Activated T-cell treated with anti-CD3 and anti-CD28 coated beads for 48 hours (primary cell): ENCODE results near the gene EXOSC5.
"Not testable (repeated sequence)": the region's sequence is repeated elsewhere in the genome, so short reads cannot be mapped to it uniquely, and the experiment has no call there.

Experiments used
- DNase-seq: peaks from one replicate; pipeline ENCODE4 v3.0.0-alpha.2; 2020; ENCODE audit warnings: low read depth

EXOSC5 gene

DNA sequence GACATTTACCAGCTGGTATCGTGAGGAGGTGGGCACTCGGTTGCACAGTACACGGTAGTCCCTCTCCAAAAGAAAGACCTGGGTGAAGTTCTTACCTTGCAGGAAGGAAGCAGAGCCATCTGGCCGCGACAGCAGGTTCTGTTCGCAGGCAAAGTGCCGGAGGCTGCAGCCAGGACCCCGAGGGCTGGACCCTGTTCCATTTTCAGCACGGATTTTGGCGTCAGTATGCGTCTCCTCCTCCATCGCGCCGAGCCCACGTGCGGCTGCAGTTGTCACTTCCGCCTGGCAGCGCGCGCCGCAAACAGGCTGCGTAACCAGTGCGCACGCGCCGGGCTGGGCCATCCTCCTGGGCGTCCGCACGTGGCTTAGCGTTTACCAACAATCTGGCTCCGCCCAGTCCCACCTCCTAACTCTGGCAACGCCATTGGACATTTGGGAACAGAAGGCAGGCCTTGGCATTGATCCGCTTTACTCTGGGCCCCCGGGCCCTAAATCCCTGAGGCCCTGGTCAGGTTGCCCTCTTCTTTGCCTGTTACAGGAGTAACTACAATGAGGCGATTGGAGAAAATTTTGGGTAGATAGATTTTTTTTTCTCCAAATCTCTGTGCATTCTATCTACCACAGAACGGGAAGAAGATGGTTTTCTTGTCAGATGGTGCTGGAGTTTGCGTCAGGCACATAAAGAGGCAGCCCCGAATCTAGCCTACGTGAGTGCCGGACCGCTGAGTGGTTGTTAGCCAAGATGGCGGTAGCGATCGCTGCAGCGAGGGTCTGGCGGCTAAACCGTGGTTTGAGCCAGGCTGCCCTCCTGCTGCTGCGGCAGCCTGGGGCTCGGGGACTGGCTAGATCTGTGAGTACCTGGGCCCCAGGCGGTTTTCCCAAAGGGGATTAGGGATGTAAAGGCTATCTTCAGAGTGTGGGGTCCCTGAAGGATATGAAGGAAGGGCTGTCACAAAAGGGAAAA is at the start of gene EXOSC5, which contains the start of gene BCKDHA:
Gene EXOSC5 (minus strand): TSS at position 274 of the 964 bp plus-strand sequence. CDS start 31 bp downstream, at position 243.
Gene BCKDHA (plus strand): TSS at position 733 of the 964 bp plus-strand sequence. CDS start 10 bp downstream, at position 743.
- DNase-seq, result peak; percentile 98

DNA sequence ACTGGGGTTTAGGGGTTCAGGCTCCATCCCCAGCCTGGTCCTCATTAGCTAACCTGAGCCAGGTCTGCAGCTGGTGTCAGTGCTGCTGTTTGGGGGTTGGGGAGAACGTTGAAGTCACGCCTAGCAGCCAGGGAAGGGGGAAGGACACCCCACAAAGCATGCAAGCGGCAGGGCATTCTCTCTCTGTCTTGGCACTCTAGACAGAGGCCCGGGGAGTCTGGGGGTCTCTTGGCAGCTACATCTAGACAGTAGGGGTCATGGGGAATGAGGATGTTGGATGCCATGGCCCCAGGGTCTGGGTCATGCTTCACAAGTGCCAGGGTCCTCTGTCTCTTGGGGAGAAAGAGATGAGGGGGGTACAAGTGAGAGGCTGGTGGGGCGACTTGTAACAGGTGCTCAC is 48.4 kb upstream of the EXOSC5 start:
- no peak for DNase-seq

DNA sequence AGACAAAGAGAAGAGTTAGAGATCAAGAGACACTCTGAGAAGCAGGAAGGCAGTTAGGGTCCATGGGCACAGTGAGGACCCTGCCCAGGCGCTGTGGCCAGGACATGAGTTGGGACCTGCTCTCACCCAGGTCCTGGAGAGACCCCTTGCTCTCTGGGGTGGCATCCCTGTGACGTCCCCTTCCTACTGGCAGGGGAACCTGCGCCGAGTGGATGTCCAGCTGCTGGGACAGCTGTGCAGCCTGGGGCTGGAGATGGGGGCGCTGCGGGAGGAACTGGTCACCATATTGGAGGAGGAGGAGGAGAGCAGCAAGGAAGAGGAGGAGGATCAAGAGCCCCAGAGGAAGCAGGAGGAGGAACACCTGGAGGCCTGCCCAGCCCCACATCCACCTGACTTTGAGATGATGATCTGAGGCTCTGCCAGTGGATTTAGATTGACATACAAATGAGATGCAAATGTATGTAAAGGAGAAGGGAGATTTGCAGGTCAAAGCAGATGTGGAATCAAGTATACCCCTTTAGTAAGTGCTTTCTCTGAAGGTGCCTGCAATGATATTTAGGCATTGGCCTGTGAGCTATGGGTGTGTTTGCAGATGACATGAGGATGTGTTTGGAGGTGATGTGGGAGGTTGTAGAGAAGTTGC is 46.8 kb upstream of the EXOSC5 start:
- DNase-seq, result no peak

DNA sequence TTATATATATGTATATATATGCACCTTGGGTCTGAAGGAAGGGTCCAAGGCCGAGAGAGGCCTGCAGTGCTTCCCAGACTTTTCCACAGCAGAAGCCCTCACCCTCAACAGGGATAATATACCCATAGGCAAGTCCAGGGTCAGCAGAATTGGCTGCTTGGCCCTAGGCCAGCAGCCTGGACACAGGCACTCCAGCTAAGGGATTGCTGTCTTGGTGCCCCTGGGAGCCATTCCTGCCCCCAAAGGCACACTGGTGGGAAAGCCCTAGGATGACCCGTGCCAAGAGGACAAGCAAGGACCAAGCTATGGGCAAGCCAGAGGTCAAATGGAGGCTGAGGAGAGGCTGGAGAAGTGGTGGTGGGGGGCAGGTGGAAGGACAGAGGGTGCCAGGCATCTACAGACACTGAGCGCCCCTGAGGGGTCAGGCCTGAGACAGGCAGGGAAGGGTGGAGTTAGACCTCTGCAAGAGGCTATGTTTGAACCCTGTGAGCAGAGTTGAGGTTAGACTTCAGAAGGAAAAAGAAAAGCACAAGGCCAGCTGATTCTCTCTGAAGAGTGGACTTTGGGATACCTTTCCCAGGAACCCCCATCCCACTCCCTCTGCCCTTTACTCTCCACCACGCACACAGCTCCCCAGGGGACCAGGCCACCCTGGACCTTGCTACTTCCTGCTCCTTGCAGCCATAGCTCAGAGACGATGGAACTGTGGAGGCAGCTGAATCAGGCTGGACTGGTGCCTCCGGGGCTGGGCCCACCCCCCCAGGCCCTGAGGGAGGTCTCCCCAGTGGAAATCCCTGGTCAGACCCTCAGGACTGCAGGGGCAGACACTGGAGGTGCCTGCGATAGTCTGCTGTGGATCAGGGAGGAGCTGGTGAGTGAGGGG is 45.6 kb upstream of the EXOSC5 start, which contains the start of gene ERICH4:
Gene ERICH4 (plus strand): TSS at position 684 of the 883 bp plus-strand sequence. CDS start 14 bp downstream, at position 698.
- DNase-seq, result no peak

DNA sequence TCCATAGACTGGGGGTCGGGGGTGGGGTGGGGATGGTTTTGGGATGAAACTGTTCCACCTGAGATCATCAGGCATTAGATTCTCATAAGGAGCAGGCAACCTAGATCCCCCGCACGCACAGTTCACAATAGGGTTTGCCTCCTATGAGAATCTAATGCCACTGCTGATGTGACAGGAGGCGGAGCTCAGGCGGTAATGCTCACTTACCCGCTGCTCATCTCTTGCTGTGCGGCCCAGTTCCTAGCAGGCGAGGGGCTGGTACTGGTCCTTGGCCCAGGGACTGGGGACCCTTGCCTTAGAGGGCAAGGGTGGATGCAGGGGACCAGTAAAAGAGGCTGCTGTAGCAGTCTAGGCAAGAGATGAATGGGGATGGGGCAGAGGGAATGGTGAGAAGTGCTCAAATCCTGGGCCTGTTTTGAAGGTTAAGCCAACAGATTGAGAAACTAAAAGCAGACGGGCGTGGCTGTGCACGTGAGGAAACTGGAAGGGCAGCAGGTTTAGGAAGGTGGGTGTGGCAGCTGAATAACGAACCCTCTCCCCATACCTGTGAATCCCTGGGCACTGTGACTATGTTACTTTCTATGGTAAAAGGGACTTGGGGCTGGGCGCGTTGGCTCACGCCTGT is 44.3 kb upstream of the EXOSC5 start:
- DNase-seq, result no peak

DNA sequence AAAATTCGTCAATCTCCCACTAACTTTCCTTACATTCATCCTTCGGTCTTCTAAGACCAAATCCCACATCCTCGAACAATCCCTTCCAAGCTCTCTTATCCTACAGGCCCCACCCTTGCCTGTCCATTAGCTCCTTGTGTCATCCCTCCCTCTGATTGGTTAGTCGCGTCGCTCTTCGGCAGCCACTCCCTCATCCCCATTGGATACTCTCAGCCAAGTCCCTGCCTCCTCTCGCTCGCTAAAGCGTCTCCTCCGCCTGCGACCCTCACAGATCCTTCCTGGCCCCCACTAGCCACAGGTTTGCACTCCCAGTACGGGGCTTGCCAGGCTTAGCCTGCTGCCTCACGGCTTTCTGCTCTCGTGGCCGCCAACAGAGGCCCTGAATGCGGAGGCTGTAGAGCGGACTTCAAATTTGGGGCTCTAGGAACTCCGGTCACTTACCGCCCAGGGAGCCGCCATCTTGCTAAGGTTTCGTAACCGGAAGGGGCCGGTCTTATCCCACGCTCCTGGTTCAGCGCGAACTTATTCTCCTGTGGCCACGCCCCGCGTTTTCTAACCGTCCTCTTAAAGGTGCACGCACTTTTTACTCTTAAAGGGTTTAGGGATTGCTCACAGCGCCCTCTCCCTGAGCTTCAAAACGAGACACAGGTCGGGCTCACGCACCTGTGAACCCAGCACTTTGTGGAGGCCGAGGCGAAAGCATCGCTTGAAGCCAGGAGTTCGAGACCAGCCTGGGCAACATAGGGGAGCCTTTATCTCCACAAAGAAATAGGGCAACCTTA is 42.5 kb upstream of the EXOSC5 start, which contains the start of gene DMAC2:
Gene DMAC2 (minus strand): TSS at position 472 of the 782 bp plus-strand sequence. CDS start 13 bp downstream, at position 459.
- peak; percentile 90 for DNase-seq

DNA sequence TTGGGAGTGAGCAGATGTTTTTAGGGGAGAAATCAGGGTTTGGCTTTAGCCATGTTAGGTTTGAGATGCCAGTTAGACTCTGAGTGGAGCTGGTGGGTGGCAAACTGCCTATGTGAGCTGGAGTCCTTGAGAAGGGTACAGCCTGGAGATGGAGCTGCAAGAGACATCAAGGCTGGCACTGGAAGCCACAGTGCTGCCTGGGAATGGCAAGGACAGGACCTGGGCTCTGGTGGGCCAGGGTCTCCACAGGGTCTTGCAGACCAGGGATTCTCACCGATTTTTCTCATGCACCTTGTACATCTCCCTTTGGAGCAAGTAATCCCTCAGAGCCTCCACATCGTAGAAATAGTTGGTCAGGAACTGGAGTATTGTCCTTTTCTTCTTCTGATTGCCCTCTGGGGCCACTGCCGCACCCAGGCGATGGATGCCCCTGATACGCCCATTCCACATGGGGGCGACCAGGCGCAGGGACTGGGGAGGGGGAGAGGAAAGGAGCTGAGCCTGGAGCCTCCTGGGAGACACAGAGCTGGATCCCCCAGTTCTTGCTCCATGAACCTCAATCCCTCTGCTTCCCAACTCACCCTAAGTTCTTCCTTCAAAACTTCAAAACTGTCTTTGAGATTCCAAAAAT is 40.9 kb upstream of the EXOSC5 start:
- no peak for DNase-seq

DNA sequence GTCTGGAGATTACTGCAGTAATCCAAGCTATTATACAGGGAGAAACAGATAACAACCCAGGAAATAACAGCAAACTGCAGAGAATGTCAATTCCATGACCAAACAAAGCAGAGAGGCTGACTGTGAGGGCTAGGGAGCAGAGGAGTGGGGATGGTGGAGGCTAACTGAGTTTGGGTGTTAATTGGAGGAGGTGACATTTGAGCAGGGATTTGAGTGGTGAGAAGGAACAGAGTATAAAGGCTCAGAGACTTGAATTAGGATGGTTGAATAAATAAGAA is 39.5 kb upstream of the EXOSC5 start:
- no peak for DNase-seq

DNA sequence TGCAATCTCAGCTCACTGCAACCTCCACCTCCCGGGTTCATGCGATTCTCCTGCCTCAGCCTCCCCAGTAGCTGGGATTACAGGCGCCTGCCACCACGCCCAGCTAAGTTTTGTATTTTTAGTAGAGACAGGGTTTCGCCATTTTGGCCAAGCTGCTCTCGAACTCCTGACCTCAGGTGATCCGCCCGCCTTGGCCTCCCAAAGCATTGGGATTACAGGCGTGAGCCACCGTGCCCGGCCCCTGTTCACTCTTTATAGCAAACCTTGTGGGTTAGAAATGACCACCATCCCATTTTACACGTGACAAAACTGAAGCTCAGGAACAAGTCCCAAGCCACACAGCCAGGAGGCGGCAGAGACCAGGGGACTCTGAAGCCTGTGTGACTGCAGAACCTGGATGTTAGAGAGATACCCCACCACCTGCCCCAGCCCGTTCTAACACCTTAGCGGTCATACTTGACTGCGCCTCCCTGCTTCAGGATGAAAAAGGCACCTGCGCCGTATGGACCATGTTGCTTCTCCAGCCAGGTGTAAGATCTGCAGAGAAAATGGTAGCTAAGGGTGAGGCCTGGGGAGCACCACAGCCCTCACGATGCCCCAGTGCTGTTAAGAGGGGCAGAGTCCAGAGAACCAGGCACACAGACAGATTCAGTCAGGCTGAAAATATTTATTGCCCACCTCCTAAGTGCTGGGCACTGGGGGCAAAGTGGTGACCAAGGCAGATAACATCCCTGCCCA is 38.9 kb upstream of the EXOSC5 start:
- DNase-seq, result no peak

DNA sequence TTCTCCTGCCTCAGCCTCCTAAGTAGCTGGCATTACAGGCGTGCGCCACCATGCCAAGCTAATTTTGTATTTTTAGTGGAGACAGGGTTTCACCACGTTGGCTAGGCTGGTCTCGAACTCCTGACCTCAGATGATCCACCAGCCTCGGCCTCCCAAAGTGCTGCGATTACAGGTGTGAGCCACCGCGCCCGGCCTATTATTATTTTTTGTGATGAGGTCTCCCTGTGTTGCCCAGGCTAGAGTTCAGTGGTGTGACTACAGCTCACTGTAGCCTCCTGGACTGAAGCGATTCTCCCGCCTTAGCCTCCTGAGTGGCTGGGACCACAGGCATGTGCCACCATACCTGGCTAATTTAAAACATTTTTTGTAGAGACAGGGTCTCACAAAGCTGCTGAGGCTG is 38.2 kb upstream of the EXOSC5 start:
- not testable (repeated sequence) for DNase-seq

DNA sequence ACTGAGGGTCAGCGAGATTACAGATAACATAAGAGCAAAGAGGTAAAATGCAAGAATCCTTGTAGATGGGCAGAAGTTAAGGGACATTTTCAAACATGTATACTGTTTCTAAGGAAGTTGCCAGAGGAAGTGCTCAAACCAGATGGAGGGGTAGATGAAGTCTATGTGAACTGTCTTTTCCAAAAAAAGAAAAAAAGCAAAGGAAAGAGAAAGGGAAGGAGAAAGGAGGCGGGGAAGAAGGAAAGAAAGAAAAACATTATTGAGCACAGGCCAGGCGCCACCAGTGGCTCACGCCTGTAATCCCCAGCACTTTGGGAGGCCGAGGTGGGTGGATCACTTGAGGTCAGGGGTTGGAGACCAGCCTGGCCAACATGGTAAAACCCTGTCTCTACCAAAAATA is 37.3 kb upstream of the EXOSC5 start:
- no peak for DNase-seq

DNA sequence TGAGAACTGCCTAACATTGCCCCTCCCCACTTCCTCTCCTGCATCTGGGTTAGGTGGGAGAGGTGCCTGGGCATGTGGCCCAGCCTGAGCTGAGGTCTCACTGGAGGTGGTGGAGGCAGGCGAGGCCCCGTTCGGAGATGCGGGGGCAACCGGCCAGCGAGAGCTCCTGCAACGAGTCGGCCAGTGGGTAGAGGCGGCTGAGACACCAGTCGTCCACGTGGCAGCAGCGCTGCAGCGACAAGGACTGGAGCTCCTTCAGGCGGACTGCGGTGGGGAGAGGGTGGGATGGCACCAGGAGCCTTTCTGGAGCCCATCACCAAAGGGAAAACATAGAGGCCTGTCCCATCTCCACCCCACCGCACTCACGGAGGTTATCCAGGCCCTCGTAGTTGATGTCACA is 36.0 kb upstream of the EXOSC5 start:
- DNase-seq, result no peak

DNA sequence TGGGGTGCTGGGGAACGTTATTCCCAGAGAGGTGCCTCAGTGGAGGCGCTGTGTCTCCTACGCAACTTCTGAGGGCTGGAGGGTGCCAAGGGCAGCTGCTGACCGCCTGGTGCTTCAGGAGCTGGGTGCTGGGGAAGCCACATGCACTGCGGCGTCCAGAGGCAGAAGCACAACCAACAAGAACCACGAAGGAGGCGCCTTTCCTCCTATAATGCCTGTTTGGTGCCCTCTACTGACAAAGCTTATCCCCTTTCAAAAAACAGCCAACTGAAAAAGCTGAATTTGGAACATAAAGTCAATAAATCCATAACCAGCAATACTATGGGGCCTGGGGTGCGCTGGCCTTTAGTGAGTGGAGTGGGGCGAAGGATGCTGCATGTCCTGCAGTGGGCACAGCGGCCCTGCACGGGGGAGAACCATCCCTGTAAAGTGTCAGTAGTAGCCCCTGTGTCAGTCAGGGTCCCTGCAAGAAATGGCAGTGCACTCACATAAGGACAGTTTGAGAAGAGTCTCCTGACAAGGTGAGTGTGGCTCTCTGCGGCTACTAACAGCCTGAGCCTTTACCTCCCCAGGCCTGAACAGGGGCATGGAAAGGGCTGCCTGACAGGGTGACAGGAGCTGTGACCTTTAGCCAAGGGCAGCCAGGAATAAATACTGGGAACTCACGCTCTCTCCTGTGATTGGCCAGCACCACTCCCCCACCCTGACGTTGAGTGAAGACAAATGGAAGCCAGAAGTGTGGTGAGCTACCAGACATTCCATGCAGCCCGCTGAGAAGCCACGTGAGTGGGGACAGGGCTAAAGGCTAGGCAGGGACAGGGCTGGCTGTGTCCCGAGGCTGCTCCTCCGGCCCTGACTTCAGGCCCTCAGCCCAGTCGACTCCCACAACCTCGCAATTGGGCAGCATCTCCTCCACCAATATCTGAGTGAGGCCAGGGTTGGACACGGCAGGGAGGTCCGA is 34.5 kb upstream of the EXOSC5 start:
- DNase-seq, result no peak

DNA sequence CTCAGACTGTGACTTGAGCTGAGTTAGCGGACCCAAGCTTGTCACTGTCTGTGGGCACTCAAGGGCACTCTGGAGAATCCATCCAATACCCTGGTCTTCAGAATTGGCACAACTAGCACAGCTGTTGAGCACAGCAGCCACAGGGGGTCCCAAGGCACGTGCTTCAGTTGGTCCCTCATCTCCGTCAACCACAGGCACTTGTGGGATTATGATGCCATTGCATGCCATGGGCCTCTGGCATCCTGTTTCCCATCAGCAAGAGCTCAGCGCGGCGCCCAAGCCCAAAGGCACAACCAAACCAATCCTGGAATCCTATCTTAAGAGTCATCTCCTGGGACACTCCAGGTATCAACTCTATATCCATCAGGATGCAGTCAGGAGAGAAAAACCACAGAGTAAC is 33.8 kb upstream of the EXOSC5 start:
- no peak for DNase-seq

DNA sequence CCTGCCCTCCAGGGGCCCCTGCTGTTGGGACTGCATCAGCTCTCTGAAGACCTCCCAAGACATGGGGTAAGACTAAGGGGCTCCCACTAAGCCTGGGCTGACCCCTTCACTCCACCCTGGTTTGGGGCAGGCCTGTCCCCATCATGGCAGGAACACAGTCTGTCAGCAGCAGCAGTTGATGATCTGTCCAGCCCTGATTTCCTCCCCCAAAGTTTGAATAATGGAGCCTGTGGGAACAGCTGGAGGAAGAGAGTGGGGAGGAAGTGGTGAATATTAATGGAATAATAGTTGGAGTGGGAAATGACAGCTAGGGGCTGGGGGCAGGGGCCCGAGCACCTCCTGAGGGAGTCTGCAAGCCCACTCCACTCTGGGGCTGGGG is 31.3 kb upstream of the EXOSC5 start:
- no peak for DNase-seq

DNA sequence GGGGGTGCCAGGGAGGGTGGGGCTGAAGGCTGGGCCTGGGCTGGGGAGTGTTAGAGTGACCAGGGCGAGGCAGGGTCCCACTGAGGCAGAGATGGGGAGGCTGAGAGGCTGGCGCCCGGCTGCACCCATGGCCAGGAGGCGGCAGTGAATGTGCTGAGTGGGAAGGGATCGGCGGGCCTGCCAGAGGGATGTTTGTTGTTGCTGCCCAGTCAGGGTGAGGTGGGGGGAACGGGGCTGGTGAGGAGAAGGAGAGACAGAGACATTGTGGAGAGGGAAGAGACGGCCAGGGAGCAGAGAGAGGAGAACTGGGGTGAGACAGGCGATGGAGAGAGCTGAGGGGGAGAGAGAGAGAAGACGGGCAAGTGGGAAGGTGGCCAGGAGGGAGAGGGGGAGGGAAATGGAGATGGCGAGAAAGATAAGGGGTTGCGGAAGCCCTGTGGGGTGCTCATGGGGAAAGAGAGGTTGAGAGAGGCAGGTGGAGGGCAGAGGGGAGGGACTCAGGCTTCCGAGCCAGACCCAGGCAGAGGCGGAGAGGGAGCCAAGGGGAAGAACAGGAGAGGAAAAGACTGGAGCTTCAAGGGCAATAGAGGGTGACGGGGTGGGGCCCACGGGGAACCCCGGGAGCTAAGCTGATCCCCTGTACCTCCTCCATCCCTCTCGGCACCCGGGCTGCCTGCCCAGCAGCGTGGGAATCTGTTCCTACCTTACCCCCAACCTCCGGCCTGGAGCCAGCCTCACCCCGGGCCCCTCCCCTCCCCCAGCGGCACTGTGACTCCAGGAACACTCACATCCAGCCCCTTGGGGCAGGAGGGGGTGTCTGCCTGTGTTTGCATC is 30.7 kb upstream of the EXOSC5 start:
- peak; percentile 13 for DNase-seq

DNA sequence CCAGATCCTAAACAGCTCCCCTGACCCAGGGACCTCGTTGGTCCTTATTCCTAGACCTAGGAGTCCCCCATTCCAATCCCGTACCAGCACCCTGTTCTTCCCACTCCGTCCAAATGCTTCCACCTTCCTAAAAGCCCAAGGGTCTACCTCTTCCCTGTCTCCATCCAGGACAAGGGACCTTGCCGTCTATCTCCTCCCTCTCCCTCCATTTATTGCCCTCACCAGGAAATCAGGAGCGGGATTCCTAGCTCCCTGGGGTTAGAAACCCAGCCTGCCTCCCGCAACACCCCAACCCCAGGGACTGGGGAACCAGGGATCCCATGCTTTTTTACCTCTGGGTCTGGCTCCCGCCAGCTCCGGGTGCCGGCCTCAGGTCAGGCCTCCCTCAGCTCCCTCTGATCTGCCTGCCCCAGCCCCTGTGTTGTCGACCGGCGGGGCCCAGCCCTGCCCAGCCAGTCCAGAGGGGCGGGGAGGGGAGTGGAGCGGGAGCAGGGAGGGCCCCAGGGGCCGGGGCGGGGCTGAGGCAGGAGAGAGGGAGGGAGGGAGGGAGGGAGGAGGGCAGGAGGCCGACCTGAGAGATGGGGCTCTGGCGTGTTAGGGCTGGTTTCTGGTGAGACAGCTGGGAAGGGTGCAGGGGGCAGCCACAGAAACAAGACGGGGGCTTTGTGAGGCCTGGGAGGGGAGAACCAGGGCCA is 29.9 kb upstream of the EXOSC5 start, which contains the start of gene B3GNT8:
Gene B3GNT8 (minus strand): TSS at position 423 of the 695 bp plus-strand sequence. CDS start 596 bp downstream, outside the sequence.
- peak; percentile 47 for DNase-seq
